Activated CD8-positive, alpha-beta memory T cell treated with anti-CD3 and anti-CD28 coated beads for 4 hours (primary cell): ENCODE measurements around the gene MCM7.
"Not testable (repeated sequence)": the region's sequence is repeated elsewhere in the genome, so short reads cannot be mapped to it uniquely, and the experiment has no call there.

Experiments used
- DNase-seq, 2 donors: peaks; one replicate each; pipeline ENCODE4 v3.0.0-alpha.2; 2020; ENCODE audit warnings: low read depth in 2 of 2

The MCM7 gene

DNA sequence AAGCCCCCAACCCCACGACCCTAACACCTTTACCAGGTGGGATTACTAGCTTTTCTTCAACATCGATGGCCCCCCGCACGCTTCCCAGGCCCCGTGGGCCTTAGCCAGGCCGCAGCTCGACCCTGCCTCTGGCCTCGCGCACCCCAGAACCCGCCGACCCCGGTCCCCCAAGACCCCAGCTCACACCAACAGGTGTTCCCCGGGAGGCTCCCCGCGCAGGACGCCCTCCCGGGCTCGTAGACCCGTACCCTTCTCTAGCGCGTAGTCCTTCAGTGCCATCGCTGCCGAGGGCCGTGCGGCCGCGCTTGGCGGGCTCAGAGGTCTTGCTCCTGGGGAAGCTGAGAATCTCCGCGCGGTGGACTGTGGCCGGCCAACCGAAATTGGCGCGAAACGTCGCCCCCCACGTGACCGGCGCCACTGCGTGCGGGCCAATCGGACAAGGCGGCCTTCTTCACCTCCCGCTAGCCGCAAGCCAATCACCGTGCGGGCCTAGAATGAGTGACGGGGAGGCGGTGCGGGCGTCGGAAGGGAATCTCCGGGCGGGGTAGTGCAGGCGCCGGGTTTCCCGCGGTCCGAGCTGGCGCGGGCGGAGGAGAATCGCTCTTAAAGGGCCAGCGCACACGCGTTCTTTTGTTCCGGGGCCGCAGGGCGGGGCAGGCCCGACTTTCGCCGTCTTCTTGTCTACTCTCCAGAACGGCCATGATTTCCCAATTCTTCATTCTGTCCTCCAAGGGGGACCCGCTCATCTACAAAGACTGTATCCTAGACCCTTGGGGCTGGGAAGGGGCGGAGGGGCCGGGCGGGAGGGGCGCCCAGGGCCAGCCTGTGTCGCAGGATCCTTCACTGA, at the start of gene MCM7, which contains the start of gene AP4M1:
Gene MCM7 (minus strand): TSS at position 382 of the 847 bp plus-strand sequence. CDS start 103 bp downstream, at position 279.
Gene AP4M1 (plus strand): TSS at position 628 of the 847 bp plus-strand sequence. CDS start 72 bp downstream, at position 700.
- DNase-seq, result peak; percentile 92 to 94

DNA sequence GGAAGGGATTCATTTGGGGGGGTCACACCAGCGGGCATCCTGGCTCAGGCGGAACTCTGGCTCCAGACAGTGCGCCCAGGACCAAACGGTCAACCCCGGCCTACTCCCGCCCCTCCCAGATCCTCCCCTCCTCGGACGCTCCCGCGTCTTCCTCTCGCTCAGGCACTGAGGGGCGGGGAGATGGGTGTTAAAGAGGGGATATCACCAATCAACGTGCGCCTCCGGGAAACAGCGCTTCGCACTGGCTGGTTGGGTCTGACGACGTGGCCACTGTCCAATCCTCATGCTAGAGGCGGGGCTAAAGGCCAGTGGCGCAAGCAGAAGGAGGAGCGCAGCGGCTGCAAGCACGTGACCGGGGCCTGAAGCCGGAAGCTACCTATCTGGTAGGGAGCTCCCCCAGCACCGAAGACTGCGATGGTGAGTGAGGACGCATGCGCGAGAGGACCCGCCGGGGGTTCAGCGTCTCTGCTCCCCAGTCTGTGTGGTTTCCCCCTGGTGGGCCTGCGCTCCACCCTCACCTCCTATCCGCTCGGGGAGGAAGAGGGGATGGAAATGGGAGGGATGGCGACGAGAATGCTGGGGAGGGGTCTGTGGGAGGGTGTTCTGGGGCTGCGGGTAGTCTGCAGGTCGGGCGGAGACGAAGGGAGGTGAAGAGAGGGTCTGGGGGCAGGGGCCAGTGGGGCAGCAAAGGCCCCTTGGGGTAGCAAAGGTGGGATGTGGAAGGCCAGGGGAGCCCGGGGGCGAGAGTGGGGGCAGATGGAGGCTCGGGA, 47.5 kb upstream of the MCM7 start, which contains the start of gene LAMTOR4:
Gene LAMTOR4 (plus strand): TSS at position 360 of the 770 bp plus-strand sequence. CDS start 55 bp downstream, at position 415.
- peak; percentile 95 to 97 for DNase-seq

DNA sequence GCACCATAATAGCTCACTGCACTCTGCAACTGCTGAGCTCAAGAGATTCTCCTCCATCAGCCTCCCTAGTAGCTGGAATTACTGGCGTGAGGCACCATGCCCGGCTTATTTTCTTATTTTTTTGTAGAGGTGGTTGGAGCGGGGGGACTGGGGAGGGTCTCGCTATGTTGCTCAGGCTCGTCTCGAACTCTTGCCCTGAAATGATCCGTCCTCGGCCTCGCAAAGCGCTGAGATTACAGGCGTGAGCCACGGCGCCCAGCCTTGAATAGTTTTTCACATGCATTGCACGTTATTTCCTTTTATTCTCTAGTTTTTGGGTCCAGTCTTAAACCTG, 47.0 kb upstream of the MCM7 start:
- no peak for DNase-seq

DNA sequence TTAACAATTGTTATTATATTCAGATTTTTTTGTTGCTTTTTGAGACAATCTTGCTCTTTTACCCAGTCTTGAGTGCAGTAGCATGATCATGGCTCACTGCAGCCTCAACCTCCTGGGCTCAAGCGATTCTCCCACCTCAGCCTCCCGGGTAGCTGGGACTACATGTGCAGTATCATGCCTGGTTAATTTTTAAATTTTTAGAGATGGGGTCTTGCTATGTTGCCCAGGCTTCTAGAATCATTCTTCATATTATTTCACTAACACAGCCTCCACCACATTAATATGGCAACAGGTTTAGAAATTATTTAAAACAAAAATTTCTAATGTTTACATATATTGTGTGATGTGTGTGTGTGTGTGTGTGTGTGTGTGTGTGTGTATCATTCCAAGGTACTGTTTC, 46.1 kb upstream of the MCM7 start:
- no peak for DNase-seq

DNA sequence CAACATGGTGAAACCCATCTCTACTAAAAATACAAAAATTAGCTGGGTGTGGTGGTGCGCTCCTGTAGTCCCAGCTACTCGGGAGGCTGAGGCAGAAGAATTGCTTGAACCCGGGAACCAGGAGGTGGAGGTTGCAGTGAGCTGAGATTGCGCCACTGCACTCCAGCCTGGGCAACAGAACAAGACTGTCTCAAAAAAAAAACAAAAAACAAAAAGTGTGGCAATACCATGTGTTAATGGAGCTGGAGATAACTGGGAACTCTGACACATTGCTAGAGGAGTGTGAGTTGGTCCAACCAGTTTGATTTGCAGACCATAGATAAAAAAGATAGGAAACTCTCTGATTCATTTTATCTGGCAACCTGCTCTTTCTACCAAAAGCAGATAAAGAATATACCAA, 45.2 kb upstream of the MCM7 start:
- DNase-seq, result not testable (repeated sequence)

DNA sequence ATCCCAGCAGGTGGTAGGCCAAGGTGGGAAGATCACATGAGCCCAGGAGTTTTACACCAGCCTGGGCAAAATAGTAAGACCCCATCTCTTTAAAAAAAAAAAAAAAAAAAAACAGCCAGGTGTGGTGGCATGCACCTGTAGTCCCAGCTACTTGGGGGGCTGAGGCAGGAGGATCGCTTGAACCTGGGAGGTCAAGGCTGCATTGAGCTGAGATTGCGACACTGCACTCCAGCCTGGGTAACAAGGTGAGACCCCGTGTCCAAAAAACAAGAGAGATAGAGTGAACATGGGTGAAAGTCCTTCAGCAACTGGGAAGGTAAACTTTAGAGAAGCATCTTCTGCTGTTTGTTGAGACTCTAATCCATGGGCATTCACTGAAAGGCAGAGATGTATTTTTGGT, 41.3 kb upstream of the MCM7 start:
- DNase-seq, result no peak

DNA sequence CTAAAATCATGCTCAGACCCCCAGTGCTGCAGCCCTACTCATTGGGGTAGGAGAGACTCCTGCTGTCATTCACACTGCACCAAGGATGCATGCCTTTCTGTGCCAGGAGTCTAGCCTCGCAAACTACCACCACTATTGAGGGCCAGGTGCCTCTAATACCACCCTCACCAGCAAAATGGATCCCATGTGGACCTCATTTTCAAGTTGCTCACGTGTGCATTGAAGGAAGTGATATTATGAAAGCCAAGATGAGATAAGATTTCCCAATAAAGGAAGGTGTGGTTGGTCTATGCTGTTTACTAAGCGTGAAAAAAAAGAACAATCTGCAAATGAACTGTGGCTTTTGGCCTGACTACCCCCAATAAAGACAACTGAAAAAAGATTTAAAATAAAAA, 40.4 kb upstream of the MCM7 start:
- DNase-seq, result no peak

DNA sequence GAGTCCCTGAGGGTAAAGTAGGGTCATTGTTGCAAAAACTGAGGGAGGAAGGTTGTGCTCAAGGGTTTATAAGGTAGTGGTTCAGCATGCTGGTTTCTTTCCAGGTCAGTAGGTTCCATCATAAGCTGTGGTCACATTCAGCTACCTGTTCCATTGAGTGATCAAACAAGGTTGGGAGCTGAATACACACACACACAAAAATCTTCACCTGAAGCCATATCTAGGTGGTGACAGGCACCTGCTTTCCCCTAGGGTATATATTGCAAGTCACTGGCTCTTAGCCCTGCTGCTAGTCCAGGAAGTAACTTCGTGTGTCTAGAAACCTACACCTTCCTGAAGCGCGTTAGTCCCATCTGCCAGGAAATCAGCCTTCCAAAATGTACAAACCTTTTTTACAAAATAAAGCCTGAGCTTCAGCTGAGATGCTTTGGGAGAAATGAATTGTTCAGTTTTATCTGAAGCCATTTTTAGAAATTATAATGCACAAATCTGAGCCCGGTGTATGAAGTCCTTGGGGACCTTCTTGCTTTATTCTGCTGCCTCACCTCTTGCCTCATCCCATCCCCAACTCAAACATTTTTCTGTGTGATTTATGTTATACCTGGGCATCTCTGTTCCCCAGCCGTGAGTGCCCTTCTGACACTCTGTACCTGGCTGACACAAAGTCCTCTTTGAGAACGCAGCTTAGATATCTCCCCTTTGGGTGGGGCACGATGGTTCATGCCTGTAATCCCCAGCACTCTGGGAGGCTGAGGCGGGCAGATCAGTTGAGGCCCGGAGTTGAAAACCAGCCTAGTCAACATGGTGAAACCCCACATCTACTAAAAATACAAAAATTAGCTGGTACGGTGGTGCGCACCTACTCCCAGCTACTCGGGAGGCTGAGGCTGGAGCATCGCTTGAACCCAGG, 36.9 kb upstream of the MCM7 start:
- no peak for DNase-seq

DNA sequence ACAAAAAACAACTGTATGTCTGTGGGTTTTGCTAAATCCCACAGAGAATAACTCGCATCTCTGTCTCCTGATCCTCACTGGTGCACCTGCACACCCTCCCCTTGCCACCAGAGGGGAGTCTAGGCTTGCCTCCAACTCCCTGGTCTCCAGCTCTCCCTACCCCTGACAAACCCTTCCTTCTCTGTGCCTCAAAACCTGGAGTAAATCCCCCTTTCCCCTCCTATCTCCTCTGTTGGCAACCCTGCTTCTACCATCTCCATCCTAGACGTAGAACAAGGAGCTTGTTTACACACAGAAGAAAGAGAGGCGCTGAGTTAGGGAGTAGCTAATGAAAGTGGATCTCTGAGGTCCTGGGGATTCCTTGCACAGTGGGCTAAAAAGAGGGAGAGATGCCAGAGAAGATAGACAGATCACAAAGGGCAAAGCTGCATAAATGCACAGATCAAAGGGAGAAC, 31.5 kb upstream of the MCM7 start:
- DNase-seq, result peak in 1 of 2 donors; percentile 47

DNA sequence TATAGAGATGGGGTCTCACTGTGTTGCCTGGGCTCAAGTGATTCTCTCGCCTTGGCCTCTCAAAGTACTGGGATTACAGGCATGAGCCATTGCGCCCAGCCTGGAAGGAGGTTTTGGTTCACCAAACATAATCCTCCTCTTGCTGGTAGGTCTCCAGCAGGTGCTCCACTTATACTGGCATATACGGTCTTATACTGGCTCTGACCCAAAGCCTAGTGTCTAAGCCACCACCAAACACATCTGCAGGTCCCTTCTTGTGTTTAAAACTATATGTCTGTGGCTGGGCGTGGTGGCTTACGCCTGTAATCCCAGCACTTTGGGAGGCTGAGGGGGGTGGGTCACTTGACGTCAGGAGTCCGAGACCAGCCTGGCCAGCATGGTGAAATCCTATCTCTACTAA, 30.9 kb upstream of the MCM7 start:
- DNase-seq, result no peak

DNA sequence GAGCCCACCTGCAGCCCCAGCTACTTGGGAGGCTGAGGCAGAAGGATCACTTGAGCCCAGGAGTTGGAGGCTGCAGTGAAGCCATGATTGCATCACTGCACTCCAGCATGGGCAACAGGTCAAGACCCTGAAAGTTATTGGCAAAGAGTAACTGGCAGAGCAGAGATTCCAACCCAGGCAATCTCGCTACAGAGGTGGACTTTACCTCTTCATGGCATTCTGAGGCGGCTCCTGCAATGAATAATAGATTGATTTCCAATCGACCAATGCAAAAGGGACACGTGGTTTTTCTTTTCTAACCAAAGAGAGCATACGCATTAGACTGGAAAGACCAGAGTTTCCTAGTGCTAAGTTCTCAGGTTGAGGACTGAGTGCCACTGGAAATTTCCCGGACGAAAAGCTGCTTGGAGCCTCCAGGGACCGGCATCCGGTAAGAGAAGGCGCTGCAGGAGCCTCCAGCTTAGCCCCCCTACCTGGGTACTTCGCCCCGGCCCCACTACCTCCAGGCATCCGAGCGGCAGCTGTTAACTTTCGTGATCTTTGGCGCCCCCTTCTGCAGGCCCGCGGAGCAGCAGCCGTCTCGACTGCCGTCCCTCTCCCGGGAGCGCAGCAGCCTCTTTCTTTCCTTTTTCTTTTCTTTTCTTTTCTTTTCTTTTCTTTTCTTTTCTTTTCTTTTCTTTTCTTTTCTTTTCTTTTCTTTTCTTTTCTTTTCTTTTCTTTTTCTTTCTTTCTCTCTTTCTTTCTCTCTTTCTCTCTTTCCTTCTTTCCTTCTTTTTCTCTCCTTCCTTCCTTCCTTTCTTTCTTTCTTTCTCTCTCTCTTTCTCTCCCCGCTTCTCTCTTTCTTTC, 29.6 kb upstream of the MCM7 start:
- peak; percentile 59 to 74 for DNase-seq

DNA sequence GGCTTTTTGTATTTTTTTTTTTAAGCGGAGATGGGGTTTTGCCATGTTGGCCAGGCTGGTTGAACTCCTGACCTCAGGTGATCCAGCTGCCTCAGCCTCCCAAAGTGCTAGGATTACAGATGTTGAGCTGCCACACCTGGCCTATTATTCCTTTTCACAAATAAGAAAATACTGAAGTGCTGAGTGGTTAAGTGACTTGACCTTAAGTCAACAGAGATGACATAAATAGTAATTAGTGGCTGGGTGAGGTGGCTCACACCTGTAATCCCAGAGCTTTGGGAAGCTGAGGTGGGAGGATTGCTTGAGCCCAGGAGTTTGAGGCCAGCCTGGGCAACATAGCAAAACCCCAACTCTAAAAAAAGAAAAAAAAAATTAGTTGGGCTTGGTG, 29.0 kb upstream of the MCM7 start:
- not testable (repeated sequence) for DNase-seq

DNA sequence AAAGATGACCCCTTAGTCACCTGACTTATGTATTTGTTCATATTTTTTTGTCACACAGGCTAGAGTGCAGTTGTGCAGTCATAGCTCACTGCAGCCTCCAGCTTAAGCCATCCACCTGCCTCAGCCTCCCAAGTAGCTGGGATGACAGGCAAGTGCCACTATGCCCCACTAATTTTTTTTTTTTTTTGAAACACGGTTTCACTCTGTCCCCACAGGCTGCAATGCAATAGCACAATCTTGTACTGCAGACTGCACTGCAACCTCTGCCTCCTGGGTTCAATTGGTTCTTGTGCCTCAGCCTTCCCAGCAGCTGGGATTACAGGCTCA, 27.4 kb upstream of the MCM7 start:
- no peak for DNase-seq

DNA sequence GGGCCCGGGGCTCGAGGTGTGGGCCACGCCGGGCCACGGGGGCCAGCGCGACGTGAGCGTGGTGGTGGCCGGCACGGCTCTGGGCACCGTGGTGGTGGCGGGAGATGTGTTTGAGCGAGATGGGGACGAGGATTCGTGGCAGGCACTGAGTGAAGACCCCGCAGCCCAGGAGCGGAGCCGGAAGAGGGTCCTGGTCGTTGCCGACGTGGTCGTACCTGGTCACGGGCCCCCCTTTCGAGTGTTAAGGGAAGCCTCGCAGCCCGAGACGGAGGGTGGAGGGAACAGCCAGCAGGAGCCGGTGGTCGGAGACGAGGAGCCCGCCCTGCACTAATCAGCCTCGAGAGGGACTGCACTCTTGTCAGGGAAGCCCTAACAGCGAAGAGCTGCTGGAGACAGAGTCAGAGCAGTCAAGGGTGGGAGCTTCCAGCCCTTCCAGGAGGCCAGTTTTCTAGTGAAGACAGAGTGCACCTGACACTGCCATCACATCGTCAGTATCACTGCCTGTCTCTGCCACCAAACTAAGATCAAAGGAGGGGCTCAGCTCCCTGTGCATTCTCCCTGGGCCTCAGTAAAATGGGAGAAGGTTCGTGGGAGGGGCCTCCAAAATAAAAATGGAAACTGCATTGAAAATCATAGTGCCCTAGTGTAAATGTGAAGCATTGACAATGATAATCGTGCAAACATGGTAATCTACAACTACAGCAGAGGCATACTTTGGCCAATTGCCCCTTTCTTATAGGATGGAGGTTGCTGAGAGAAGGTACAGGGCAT, 26.9 kb upstream of the MCM7 start:
- DNase-seq, result no peak

DNA sequence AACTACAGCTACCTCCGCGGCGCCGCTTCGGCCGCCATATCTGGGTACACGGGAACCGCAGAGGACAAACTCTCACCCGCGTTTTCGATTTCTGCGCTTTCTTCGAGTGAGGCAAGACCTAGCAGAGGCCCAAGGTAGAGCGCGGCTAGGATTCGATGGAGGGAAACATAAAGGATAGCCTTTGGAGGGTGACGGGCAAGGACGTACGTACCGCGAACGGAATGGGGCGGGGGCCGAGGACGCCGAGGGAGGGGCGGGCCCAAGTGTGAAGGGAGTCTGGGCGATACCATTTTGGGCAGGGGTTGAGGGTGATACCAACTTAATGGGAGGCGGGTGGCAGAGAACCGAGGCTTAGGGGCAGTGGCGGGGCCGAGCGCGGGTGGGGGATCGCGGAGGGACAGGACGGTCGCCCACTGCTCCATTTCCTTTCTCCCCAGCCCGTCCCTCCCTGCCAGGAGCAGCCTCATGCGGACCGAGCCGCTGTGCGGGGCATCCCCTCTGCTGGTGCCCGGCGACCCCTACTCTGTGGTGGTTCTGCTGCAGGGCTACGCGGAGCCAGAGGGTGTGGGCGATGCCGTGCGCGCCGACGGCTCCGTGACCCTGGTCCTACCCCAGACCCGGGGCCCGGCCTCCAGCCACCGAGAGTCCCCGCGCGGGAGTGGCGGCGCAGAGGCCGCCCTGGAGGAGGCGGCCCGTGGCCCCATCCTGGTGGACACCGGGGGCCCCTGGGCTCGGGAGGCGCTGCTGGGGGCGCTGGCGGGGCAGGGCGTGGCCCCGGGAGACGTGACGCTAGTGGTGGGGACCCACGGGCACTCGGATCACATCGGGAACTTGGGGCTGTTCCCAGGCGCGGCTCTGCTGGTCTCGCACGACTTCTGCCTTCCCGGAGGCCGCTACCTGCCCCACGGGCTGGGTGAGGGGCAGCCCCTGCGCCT, 26.0 kb upstream of the MCM7 start, which contains the start of gene MBLAC1:
Gene MBLAC1 (plus strand): TSS at position 37 of the 935 bp plus-strand sequence. CDS start 429 bp downstream, at position 466.
- DNase-seq, result peak; percentile 80 to 81

DNA sequence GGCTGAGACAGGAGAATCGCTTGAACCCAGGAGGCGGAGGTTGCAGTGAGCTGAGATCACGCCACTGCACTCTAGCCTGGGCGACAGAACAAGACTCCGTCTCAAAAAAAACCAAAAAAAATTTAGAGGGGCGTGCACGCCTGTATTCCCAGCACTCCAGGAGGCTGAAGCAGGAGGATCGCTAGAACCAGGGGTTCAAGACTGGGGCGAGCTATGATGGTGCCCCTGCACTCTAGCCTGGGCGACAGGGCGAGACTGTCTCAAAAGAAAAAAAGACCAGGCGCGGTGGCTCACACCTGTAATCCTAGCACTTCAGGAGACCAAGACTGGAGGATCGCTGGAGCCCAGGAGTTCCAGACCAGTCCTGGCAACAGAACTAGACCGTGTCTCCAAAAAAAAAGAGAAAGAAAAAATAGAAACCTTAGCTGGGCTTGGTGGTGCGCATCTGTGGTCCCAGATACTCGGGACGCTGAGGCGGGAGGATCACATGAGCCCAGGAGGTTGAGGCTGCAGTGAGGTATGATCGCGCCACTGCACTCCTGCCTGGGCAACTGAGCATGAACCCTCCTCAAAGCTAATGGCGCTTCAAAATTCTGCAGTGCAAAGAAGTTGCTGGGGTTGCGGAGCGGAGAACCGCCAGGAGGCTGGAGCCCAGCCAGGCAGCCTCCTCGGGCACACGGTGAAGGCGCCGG, 25.2 kb upstream of the MCM7 start:
- DNase-seq, result no peak

DNA sequence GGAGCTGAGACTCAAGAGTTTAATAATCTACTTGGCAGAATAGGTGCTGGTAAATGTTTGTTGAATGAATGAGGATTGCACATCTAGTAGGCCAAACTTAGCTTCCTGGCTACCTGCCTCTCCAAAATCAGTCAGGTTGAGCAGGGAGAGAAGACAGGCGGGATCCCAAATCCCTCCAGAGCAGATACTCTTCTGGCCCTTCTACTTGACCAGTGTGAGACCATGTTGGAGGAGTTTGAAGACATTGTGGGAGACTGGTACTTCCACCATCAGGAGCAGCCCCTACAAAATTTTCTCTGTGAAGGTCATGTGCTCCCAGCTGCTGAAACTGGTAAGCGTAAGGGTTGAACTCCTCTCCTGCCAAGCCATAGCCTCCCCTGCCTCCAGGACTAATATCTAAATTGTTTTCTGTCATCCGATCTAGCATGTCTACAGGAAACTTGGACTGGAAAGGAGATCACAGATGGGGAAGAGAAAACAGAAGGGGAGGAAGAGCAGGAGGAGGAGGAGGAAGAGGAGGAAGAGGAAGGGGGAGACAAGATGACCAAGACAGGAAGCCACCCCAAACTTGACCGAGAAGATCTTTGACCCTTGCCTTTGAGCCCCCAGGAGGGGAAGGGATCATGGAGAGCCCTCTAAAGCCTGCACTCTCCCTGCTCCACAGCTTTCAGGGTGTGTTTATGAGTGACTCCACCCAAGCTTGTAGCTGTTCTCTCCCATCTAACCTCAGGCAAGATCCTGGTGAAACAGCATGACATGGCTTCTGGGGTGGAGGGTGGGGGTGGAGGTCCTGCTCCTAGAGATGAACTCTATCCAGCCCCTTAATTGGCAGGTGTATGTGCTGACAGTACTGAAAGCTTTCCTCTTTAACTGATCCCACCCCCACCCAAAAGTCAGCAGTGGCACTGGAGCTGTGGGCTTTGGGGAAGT, 23.4 kb upstream of the MCM7 start:
- DNase-seq, result no peak
